GM21619 (cell line): ENCODE results near the gene AOC1.

ENCODE experiments used
- ATAC-seq: cut with Tn5 transposase; IDR thresholded peaks from one replicate; pipeline ENCODE4 v1.9.1; 2021; ENCODE audit not compliant: unreplicated experiment

Gene AOC1

GRCh38 chr7:150835019-150835418, 17.3 kb upstream of the AOC1 start:
- ATAC-seq: no peak

GRCh38 chr7:150835702-150836280, 16.5 kb upstream of the AOC1 start:
- ATAC-seq: no peak

GRCh38 chr7:150838965-150839650, 13.2 kb upstream of the AOC1 start:
- no peak for ATAC-seq

- no peak for ATAC-seq
These were observed 10.3 kb upstream of the AOC1 start for GRCh38 chr7:150842018-150842417.

- no peak for ATAC-seq
These were observed 9.6 kb upstream of the AOC1 start for GRCh38 chr7:150842716-150843115.

- no peak for ATAC-seq
These were observed 6.9 kb upstream of the AOC1 start for GRCh38 chr7:150845421-150845861.

GRCh38 chr7:150846291-150847115, 5.8 kb upstream of the AOC1 start:
- ATAC-seq: no peak

GRCh38 chr7:150847536-150847935, 4.8 kb upstream of the AOC1 start:
- no peak for ATAC-seq

- no peak for ATAC-seq
These were observed 4.2 kb upstream of the AOC1 start for GRCh38 chr7:150848111-150848510.

GRCh38 chr7:150848561-150849115, 3.7 kb upstream of the AOC1 start:
- no peak for ATAC-seq

GRCh38 chr7:150849204-150849775, 3.0 kb upstream of the AOC1 start:
- ATAC-seq: no peak

GRCh38 chr7:150850273-150850672, 2.0 kb upstream of the AOC1 start:
- ATAC-seq: no peak

GRCh38 chr7:150851492-150852370, 586 bp upstream of the AOC1 start:
- ATAC-seq: no peak

- ATAC-seq: no peak
These were observed 2.0 kb downstream of the AOC1 start for GRCh38 chr7:150854066-150855000.

- ATAC-seq: no peak
These were observed 2.7 kb downstream of the AOC1 start for GRCh38 chr7:150855046-150855445.

GRCh38 chr7:150855476-150856302, 3.4 kb downstream of the AOC1 start:
- no peak for ATAC-seq

GRCh38 chr7:150856303-150857275, 4.3 kb downstream of the AOC1 start:
- no peak for ATAC-seq
